D721Med (cell line): ENCODE results near the gene PELI1.

Experiments used
- DNase-seq: peaks from one replicate; pipeline ENCODE4 v3.0.0; 2011; ENCODE audit warnings: low spot score; ENCODE audit not compliant: insufficient read length
- FAIRE-seq: peaks from 2 replicates; lab custom pipeline; 2011; peaks lifted over from hg19 to GRCh38; lab: Jason Lieb, UNC
- CTCF ChIP-seq: IDR thresholded peaks from 2 replicates; pipeline ENCODE4 v1.5.1; 2012; ENCODE audit warnings: mild to moderate bottlenecking, control low read depth; ENCODE audit not compliant: insufficient read depth; ENCODE audit errors: missing control alignments

The PELI1 gene

DNA sequence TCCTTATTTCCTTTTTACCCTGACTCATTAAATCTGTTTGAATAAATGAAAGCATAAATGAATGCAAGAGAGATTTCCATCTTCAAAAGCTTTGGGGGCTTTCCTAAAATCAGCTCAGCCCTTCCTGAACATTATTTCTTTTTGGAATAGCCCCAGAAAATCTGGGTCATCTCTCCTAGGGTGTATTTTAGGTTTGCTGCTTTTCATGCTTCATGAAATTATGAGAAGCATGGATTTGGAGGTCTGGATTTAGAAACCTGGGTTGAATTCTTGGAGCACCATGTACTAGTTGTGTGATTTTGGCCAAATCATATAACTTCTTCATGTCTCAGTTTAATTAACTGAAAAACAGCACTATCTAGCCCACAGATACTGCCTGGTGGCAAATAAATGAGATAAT, 24.0 kb upstream of the PELI1 start:
- FAIRE-seq (no peak), DNase-seq (no peak)
- no peak for TF ChIP-seq CTCF

GRCh38 chr2:64166637-64167420, 22.6 kb upstream of the PELI1 start:
- FAIRE-seq = no peak
- TF ChIP-seq CTCF = no peak
- no peak for DNase-seq

DNA sequence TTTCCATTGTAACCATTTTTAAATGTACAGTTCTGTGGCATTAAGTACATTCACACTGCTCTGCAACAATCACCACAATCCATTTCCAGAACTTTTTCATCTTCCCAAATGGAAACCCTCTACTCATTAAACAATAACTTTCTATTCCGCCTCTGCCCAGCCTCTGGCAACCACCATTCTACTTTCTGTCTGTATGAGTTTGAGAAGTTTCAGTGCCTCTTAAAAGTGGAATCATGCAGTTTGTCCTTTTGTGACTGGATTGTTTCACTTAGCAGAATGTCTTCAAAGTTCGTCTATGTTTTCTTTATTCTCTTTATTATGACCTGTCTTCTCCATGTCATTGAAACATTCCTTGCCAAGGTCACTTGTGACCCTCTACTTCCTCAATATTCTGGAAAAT, 22.0 kb upstream of the PELI1 start:
- DNase-seq = no peak
- no peak for TF ChIP-seq CTCF
- no peak for FAIRE-seq

DNA sequence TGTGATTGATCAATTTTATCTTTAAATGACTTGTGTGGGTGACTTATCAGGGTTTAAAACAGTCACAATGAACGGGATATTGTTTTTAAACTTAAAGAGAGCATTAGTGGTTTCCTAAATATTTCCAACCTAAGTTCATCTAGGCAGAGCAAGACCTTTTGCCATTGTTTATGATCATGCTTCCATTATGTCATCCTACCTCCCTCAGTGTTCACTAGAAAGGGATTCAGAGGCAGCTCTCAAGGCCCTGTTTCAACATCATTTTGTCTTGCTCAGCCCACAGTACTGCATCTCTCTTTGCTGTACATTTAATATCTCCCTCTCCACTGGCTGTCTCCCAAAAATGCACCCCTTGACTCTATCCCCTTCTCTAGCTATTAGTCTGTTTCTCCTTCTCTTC, 21.5 kb upstream of the PELI1 start:
- DNase-seq (no peak), FAIRE-seq (no peak)
- no peak for TF ChIP-seq CTCF

DNA sequence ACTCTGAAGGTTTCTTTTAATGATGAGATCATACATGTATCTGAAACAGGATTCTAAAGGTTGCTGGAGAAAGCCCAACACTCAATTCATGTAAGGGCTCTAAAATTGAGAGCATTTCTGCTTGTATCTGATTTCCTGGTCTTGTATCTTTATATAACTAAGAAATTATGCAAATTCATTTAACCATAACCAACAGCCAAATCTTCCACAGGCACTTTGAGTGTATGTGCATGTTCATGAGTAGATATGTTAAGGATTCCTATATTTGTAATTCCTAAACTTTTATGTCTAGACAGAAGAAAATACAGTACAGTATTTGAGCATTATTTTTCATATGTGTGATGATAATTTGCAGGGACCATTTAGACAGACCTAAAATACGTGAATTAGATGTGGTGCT, 20.4 kb upstream of the PELI1 start:
- no peak for FAIRE-seq
- TF ChIP-seq CTCF = no peak
- no peak for DNase-seq

GRCh38 chr2:64162516-64162915, 18.3 kb upstream of the PELI1 start:
- no peak for TF ChIP-seq CTCF
- no peak for FAIRE-seq
- DNase-seq = no peak

GRCh38 chr2:64157792-64158191, 13.6 kb upstream of the PELI1 start:
- no peak for TF ChIP-seq CTCF
- FAIRE-seq (no peak), DNase-seq (no peak)
